Uterus (tissue), 2 donors: ENCODE measurements around the gene SHISAL2A.

Experiments used
- CTCF ChIP-seq, 4 experiments: fragments of 200-600 bp in 2 of 4; fragments of 450-650 bp in 2 of 4; sonication (generic) in 2 of 4; IDR thresholded peaks; one replicate each; pipeline ENCODE4 v1.5.1; 2016 to 2019; ENCODE audit warnings: antibody characterized with exemption in 4 of 4, mild to moderate bottlenecking in 2 of 4, moderate library complexity in 1 of 4
- POLR2A ChIP-seq, 2 donors: fragments of 450-650 bp; IDR thresholded peaks; one replicate each; pipeline ENCODE4 v1.6.1; 2016; ENCODE audit warnings: antibody characterized with exemption in 2 of 2, mild to moderate bottlenecking in 1 of 2, moderate library complexity in 1 of 2

DNA sequence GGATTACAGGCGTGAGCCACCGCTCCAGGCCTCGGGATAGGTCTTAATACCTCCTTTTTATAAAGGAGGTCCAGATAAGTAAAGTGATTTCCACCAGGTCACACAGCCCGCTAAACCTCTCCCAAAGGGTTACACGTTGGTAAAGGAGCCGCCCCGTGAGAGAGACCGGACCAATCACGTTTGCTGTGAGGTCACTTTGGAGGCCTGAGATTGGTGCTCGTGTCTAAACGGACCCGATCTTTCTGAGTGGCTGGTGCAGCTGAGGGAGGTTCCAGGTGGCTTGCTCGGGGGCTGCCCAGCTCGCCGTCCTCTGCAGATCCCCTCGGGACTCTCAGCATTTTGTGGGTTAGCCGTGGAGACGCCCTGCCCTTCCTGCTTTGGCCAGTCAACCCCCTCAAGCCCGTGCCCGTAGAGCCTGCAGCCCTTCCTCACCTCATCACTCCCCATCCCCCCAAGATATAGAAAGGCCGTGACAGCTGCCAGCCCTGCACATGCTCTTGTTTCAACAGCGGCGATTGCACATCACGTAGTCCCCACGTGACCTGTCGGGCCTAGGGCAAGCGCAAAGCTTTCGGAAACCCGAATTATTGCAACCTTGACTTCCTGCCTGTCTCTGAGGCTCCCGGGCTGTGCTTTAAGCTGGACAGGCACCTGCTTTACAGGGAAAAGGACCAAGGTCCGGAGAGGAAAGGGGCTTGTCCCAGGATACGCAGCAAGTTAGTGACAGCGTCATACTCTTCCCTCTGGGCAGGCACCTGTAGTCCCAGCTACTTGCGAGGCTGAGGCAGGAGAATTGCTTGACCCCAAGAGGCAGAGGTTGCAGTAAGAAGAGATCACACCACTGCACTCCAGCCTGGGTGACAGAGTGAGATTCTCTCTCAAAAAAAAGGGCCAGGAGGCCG lies 70.2 kb downstream of the SHISAL2A start:
- peak in 1 of 4 experiments; percentile 23 for TF ChIP-seq CTCF (IDR thresholded peaks at IDR 0.05)
- TF ChIP-seq POLR2A (IDR thresholded peaks at IDR 0.05) = peak; percentile 27 to 39
